ENCODE data around the gene GH1.

GH1 gene

GRCh38 chr17:63943745-63944144, 25.1 kb upstream of the GH1 start:
- Histone ChIP-seq H3K27ac (ENCODE audit: low read depth, low read length) (no peak overlapping the region), H3K4me1 (ENCODE audit: control insufficient read depth, insufficient read depth, low read length, unreplicated experiment) (no peaks in the 10 kb centered on the region), H3K27me3 (ENCODE audit: insufficient read depth, low read length) (no peaks in the 10 kb centered on the region), H3K79me2 (ENCODE audit: control insufficient read depth, insufficient read depth, low read length, unreplicated experiment) (no peaks in the 10 kb centered on the region), H3K36me3 (ENCODE audit: insufficient read depth, low read length) (no peaks in the 10 kb centered on the region), H2AFZ (ENCODE audit: low read length, unreplicated experiment) (no peak overlapping the region), H3K4me3 (ENCODE audit: low read depth, low read length) (no peak overlapping the region)

GRCh38 chr17:63942309-63942985, 23.8 kb upstream of the GH1 start:
- no peak overlapping the region for H3K4me3 ChIP-seq (ENCODE audit: low read depth, low read length)
- no peaks in the 10 kb centered on the region for H3K36me3 ChIP-seq (ENCODE audit: insufficient read depth, low read length)
- H3K4me1 ChIP-seq (ENCODE audit: control insufficient read depth, insufficient read depth, low read length, unreplicated experiment), result no peaks in the 10 kb centered on the region
- no peaks in the 10 kb centered on the region for H3K27me3 ChIP-seq (ENCODE audit: insufficient read depth, low read length)
- no peak overlapping the region for H2AFZ ChIP-seq (ENCODE audit: low read length, unreplicated experiment)
- H3K79me2 ChIP-seq (ENCODE audit: control insufficient read depth, insufficient read depth, low read length, unreplicated experiment), result no peaks in the 10 kb centered on the region
- H3K27ac ChIP-seq (ENCODE audit: low read depth, low read length), result no peak overlapping the region

- Histone ChIP-seq H2AFZ (ENCODE audit: low read length, unreplicated experiment) (no peak overlapping the region), H3K27ac (ENCODE audit: low read depth, low read length) (no peak overlapping the region), H3K79me2 (ENCODE audit: control insufficient read depth, insufficient read depth, low read length, unreplicated experiment) (no peaks in the 10 kb centered on the region), H3K27me3 (ENCODE audit: insufficient read depth, low read length) (no peaks in the 10 kb centered on the region), H3K4me3 (ENCODE audit: low read depth, low read length) (no peak overlapping the region), H3K36me3 (ENCODE audit: insufficient read depth, low read length) (no peaks in the 10 kb centered on the region), H3K4me1 (ENCODE audit: control insufficient read depth, insufficient read depth, low read length, unreplicated experiment) (no peaks in the 10 kb centered on the region)
Measured at GRCh38 chr17:63941751-63942150, 23.1 kb upstream of the GH1 start.

- Histone ChIP-seq H3K36me3 (ENCODE audit: insufficient read depth, low read length) (no peaks in the 10 kb centered on the region), H3K4me1 (ENCODE audit: control insufficient read depth, insufficient read depth, low read length, unreplicated experiment) (no peaks in the 10 kb centered on the region), H3K27me3 (ENCODE audit: insufficient read depth, low read length) (no peaks in the 10 kb centered on the region), H3K27ac (ENCODE audit: low read depth, low read length) (no peak overlapping the region), H3K79me2 (ENCODE audit: control insufficient read depth, insufficient read depth, low read length, unreplicated experiment) (no peaks in the 10 kb centered on the region), H2AFZ (ENCODE audit: low read length, unreplicated experiment) (no peak overlapping the region), H3K4me3 (ENCODE audit: low read depth, low read length) (no peak overlapping the region)
Measured at GRCh38 chr17:63941162-63941561, 22.5 kb upstream of the GH1 start.

- Histone ChIP-seq H3K4me3 (ENCODE audit: low read depth, low read length) (no peak overlapping the region), H3K27ac (ENCODE audit: low read depth, low read length) (no peak overlapping the region), H3K27me3 (ENCODE audit: insufficient read depth, low read length) (no peaks in the 10 kb centered on the region), H2AFZ (ENCODE audit: low read length, unreplicated experiment) (no peak overlapping the region), H3K4me1 (ENCODE audit: control insufficient read depth, insufficient read depth, low read length, unreplicated experiment) (no peaks in the 10 kb centered on the region), H3K36me3 (ENCODE audit: insufficient read depth, low read length) (no peaks in the 10 kb centered on the region), H3K79me2 (ENCODE audit: control insufficient read depth, insufficient read depth, low read length, unreplicated experiment) (no peaks in the 10 kb centered on the region)
Measured at GRCh38 chr17:63940584-63940983, 21.9 kb upstream of the GH1 start.

- Histone ChIP-seq H3K27ac (ENCODE audit: low read depth, low read length) (no peak overlapping the region), H2AFZ (ENCODE audit: low read length, unreplicated experiment) (no peak overlapping the region), H3K27me3 (ENCODE audit: insufficient read depth, low read length) (no peaks in the 10 kb centered on the region), H3K4me3 (ENCODE audit: low read depth, low read length) (no peak overlapping the region), H3K4me1 (ENCODE audit: control insufficient read depth, insufficient read depth, low read length, unreplicated experiment) (no peaks in the 10 kb centered on the region), H3K36me3 (ENCODE audit: insufficient read depth, low read length) (no peaks in the 10 kb centered on the region), H3K79me2 (ENCODE audit: control insufficient read depth, insufficient read depth, low read length, unreplicated experiment) (no peaks in the 10 kb centered on the region)
Measured at GRCh38 chr17:63939884-63940283, 21.2 kb upstream of the GH1 start.

- Histone ChIP-seq H3K27ac (ENCODE audit: low read depth, low read length) (no peak overlapping the region), H3K27me3 (ENCODE audit: insufficient read depth, low read length) (no peaks in the 10 kb centered on the region), H2AFZ (ENCODE audit: low read length, unreplicated experiment) (no peak overlapping the region), H3K79me2 (ENCODE audit: control insufficient read depth, insufficient read depth, low read length, unreplicated experiment) (no peaks in the 10 kb centered on the region), H3K36me3 (ENCODE audit: insufficient read depth, low read length) (no peaks in the 10 kb centered on the region), H3K4me3 (ENCODE audit: low read depth, low read length) (no peak overlapping the region), H3K4me1 (ENCODE audit: control insufficient read depth, insufficient read depth, low read length, unreplicated experiment) (no peaks in the 10 kb centered on the region)
Measured at GRCh38 chr17:63939401-63939800, 20.8 kb upstream of the GH1 start.

- Histone ChIP-seq H3K79me2 (ENCODE audit: control insufficient read depth, insufficient read depth, low read length, unreplicated experiment) (no peaks in the 10 kb centered on the region), H3K4me1 (ENCODE audit: control insufficient read depth, insufficient read depth, low read length, unreplicated experiment) (no peaks in the 10 kb centered on the region)
Measured at GRCh38 chr17:63937920-63938319, 19.3 kb upstream of the GH1 start.

GRCh38 chr17:63937319-63937718, 18.7 kb upstream of the GH1 start:
- Histone ChIP-seq H3K27me3 (ENCODE audit: insufficient read depth, low read length) (no peaks in the 10 kb centered on the region), H2AFZ (ENCODE audit: low read length, unreplicated experiment) (no peak overlapping the region), H3K36me3 (ENCODE audit: insufficient read depth, low read length) (no peaks in the 10 kb centered on the region), H3K4me1 (ENCODE audit: control insufficient read depth, insufficient read depth, low read length, unreplicated experiment) (no peaks in the 10 kb centered on the region), H3K4me3 (ENCODE audit: low read depth, low read length) (no peak overlapping the region), H3K79me2 (ENCODE audit: control insufficient read depth, insufficient read depth, low read length, unreplicated experiment) (no peaks in the 10 kb centered on the region), H3K27ac (ENCODE audit: low read depth, low read length) (no peak overlapping the region)

More at GRCh38 chr17:63937920-63938319, 19.3 kb upstream of the GH1 start:
- no peaks in the 10 kb centered on the region for H3K27me3 ChIP-seq (ENCODE audit: insufficient read depth, low read length)
- no peak overlapping the region for H3K4me3 ChIP-seq (ENCODE audit: low read depth, low read length)
- no peak overlapping the region for H3K27ac ChIP-seq (ENCODE audit: low read depth, low read length)
- H2AFZ ChIP-seq (ENCODE audit: low read length, unreplicated experiment), result no peak overlapping the region
- no peaks in the 10 kb centered on the region for H3K36me3 ChIP-seq (ENCODE audit: insufficient read depth, low read length)

- H3K79me2 ChIP-seq (ENCODE audit: control insufficient read depth, insufficient read depth, low read length, unreplicated experiment), result no peaks in the 10 kb centered on the region
- no peaks in the 10 kb centered on the region for H3K36me3 ChIP-seq (ENCODE audit: insufficient read depth, low read length)
- no peaks in the 10 kb centered on the region for H3K27me3 ChIP-seq (ENCODE audit: insufficient read depth, low read length)
- no peak overlapping the region for H2AFZ ChIP-seq (ENCODE audit: low read length, unreplicated experiment)
- no peak overlapping the region for H3K27ac ChIP-seq (ENCODE audit: low read depth, low read length)
- H3K4me3 ChIP-seq (ENCODE audit: low read depth, low read length), result no peak overlapping the region
- H3K4me1 ChIP-seq (ENCODE audit: control insufficient read depth, insufficient read depth, low read length, unreplicated experiment), result no peaks in the 10 kb centered on the region
Measured at GRCh38 chr17:63934183-63935112, 15.8 kb upstream of the GH1 start.

GRCh38 chr17:63933598-63933997, 15.0 kb upstream of the GH1 start:
- Histone ChIP-seq H3K4me3 (ENCODE audit: low read depth, low read length) (no peak overlapping the region), H3K36me3 (ENCODE audit: insufficient read depth, low read length) (no peaks in the 10 kb centered on the region), H3K79me2 (ENCODE audit: control insufficient read depth, insufficient read depth, low read length, unreplicated experiment) (no peaks in the 10 kb centered on the region), H3K27ac (ENCODE audit: low read depth, low read length) (no peak overlapping the region), H2AFZ (ENCODE audit: low read length, unreplicated experiment) (no peak overlapping the region), H3K27me3 (ENCODE audit: insufficient read depth, low read length) (no peaks in the 10 kb centered on the region), H3K4me1 (ENCODE audit: control insufficient read depth, insufficient read depth, low read length, unreplicated experiment) (no peaks in the 10 kb centered on the region)

Data from ACC112 (cell line).